Ascending aorta (tissue), 2 donors: Measurements from ENCODE around the gene NFKB1. TPM values are rescaled to one million over a fixed set of nuclear protein-coding genes. Genes with fewer than 3 reads are reported as not detected.

Experiments used
- DNase-seq, 2 donors: peaks; one replicate each; pipeline ENCODE4 v3.0.0-alpha.2; 2019; ENCODE audit warnings: low spot score in 2 of 2
- H3K27ac ChIP-seq, 2 donors: fragments of 200-600 bp; sonication (generic); one replicate each; pipeline ENCODE4 v1.5.1; 2016 to 2017; ENCODE audit warnings: mild to moderate bottlenecking in 1 of 2
- H3K27me3 ChIP-seq: fragments of 200-600 bp; sonication (generic); one replicate; pipeline ENCODE4 v1.5.1; 2017
- H3K36me3 ChIP-seq, 2 donors: fragments of 200-600 bp; sonication (generic); one replicate each; pipeline ENCODE4 v1.5.1; 2016
- H3K4me1 ChIP-seq, 2 donors: fragments of 200-600 bp; sonication (generic); one replicate each; pipeline ENCODE4 v1.5.1; 2016 to 2017; ENCODE audit warnings: mild to moderate bottlenecking in 1 of 2
- H3K4me3 ChIP-seq, 2 donors: fragments of 200-600 bp; sonication (generic); one replicate each; pipeline ENCODE4 v1.5.1; 2016 to 2017; ENCODE audit warnings: mild to moderate bottlenecking in 1 of 2
- H3K9me3 ChIP-seq, 2 donors: fragments of 200-600 bp; sonication (generic); one replicate each; pipeline ENCODE4 v1.5.1; 2016
- intact Hi-C: fragments of 100-400 bp; cut with DNase I; formaldehyde crosslinking; loops from one replicate; pipeline ENCODE4 v1.15.1; 2023
- total RNA-seq: library from RNA; depleted of rRNA; stranded (reverse); fragments of >200 nt; gene quantifications from one replicate; pipeline ENCODE4 v1.1.0, GENCODE V29; 2016
- TF ChIP-seq, protein P1 (sequence below), 3 experiments: fragments of 200-600 bp in 2 of 3; fragments of 450-650 bp in 1 of 3; sonication (generic) in 2 of 3; IDR thresholded peaks; one replicate each; pipeline ENCODE4 v1.5.1; 2016 to 2019; ENCODE audit warnings: antibody characterized with exemption in 3 of 3, mild to moderate bottlenecking in 1 of 3, moderate library complexity in 1 of 3

Gene NFKB1
- total RNA-seq, 1 donor from 2014 or later: 34.5 TPM

GRCh38 chr4:102536768-102537167 lies 35.6 kb downstream of the NFKB1 start:
- H3K9me3 ChIP-seq: no peaks in the 10 kb centered on the region

DNA sequence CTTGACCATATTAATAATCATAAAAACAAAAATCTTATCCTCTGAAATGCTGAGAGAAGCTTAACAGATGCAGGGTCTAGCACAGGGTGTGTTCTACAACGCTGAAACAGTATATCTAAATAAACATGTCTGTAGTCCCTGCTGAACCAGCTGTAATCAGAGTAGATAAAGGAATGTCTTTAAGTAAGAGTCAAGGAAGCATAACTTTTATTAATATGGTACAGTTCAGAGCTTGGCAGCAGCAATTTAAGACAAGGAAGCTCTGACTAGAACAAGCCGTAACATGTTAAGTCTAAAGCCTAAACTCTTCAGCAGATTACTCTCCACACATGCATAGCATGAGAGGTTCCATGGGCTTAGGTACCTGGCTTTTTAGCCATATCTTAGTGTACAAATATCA lies 36.1 kb downstream of the NFKB1 start:
- TF ChIP-seq, protein P1, sequence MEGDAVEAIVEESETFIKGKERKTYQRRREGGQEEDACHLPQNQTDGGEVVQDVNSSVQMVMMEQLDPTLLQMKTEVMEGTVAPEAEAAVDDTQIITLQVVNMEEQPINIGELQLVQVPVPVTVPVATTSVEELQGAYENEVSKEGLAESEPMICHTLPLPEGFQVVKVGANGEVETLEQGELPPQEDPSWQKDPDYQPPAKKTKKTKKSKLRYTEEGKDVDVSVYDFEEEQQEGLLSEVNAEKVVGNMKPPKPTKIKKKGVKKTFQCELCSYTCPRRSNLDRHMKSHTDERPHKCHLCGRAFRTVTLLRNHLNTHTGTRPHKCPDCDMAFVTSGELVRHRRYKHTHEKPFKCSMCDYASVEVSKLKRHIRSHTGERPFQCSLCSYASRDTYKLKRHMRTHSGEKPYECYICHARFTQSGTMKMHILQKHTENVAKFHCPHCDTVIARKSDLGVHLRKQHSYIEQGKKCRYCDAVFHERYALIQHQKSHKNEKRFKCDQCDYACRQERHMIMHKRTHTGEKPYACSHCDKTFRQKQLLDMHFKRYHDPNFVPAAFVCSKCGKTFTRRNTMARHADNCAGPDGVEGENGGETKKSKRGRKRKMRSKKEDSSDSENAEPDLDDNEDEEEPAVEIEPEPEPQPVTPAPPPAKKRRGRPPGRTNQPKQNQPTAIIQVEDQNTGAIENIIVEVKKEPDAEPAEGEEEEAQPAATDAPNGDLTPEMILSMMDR (IDR thresholded peaks at IDR 0.05): no peak
- intact Hi-C loops: no loop called here
- no peaks in the 10 kb centered on the region for H3K27me3 ChIP-seq
- no peak overlapping the region for H3K4me3 ChIP-seq
- no peaks in the 10 kb centered on the region for H3K4me1 ChIP-seq
- H3K36me3 ChIP-seq: peaks cover 11 to 22% of the 10 kb centered on the region in 2 donors
- no peak for DNase-seq
- H3K27ac ChIP-seq: no peak overlapping the region
- H3K9me3 ChIP-seq: no peaks in the 10 kb centered on the region

More at GRCh38 chr4:102536768-102537167, 35.6 kb downstream of the NFKB1 start:
- DNase-seq: no peak
- H3K36me3 ChIP-seq: peaks cover 12 to 22% of the 10 kb centered on the region in 2 donors
- TF ChIP-seq, protein P1 (IDR thresholded peaks at IDR 0.05): no peak
- H3K27ac ChIP-seq: no peak overlapping the region
- no peaks in the 10 kb centered on the region for H3K4me1 ChIP-seq
- H3K4me3 ChIP-seq: no peak overlapping the region
- H3K27me3 ChIP-seq: no peaks in the 10 kb centered on the region
- intact Hi-C loops: no loop called here

DNA sequence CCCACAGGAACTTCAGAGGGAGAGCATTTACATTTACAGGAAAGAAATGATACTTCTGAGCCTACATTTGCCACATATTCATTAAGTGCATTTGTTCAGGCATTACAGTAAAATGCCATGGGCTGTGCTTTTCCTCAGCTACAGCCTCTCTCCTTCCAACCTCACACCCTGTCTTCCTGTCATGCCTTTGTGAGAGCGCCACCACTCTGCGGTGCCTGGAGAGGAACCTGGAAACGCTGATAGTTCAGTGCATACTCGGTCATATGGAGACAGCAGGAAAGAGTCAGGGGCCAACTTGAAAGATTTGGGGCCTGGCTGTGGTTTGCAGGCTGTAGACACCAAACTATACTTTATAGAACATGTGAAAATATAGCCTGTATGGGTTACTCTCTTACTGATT lies 40.5 kb downstream of the NFKB1 start:
- Histone ChIP-seq H3K4me1 (no peaks in the 10 kb centered on the region), H3K4me3 (no peak overlapping the region), H3K27ac (no peak overlapping the region), H3K9me3 (no peaks in the 10 kb centered on the region), H3K36me3 (peaks cover 3 to 22% of the 10 kb centered on the region in 2 donors), H3K27me3 (no peaks in the 10 kb centered on the region)
- DNase-seq: no peak
- TF ChIP-seq, protein P1 (IDR thresholded peaks at IDR 0.05): no peak
- intact Hi-C loops: no loop called here

DNA sequence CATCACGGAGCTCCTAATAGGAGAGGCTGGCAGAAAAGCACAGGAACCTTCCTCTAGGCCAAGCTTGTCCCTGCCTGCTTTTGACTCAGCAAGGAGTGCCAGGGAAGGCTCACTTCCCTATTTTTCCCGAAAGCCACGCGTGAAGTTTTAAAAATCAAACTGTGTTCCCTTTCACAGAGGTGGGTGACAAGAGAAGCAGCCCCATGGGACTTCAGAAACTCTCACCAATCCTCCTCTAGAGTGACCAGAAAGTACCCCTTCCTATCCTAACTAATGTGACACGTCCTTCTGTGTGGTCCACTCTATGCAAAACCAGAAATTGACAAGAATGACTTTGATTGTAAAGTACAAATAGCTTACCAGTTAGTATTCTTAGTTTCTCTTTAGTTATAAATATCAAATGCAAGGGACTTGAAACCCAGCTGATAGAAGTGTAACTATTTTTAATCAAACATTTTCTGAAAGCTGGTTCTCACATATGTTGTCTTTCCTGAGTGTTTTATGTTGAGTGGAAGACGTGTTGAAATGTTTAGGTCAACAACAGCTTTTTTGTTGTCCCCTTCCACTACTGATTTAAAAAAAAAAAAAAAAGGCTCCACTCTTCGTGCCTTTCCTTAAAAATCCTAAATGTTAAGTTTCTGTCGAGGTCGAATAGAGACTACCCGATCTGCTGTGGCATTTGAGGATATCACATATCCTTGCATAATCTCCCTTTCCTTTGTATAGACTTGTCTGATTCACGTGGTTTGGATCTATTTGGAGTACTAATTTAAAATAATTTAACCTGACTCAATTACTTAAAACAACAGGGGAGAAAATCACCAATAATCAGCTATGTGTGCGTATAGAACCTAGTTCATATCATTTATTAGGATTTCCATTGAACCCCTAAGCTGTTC lies 42.1 kb downstream of the NFKB1 start:
- Histone ChIP-seq H3K4me1 (no peaks in the 10 kb centered on the region), H3K36me3 (peaks cover 0 to 19% of the 10 kb centered on the region in 2 donors), H3K27me3 (no peaks in the 10 kb centered on the region), H3K4me3 (no peak overlapping the region), H3K27ac (no peak overlapping the region), H3K9me3 (no peaks in the 10 kb centered on the region)
- no peak for DNase-seq
- TF ChIP-seq, protein P1 (IDR thresholded peaks at IDR 0.05): no peak
- intact Hi-C loops: no loop called here

DNA sequence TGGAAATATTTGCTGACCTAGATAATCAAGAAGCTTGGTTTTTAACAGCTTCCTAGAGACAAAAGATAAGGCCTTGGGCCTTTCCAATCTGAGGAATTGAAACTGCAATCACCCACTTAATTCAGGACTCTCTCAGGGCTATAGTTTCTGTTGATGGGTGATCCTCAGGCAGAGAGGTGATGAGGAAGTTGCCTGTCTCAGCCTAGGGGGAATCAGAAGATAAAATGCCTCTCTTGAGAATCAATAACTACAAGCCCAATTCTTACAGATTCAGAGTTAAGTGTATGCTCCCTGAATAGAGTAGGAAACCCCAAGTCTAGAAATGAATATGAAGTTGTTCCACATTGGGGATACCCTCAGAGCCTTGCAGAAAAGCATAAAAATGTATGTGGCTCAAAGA lies 45.5 kb downstream of the NFKB1 start:
- no peaks in the 10 kb centered on the region for H3K4me1 ChIP-seq
- intact Hi-C loops: no loop called here
- H3K36me3 ChIP-seq: peaks cover 0 to 5% of the 10 kb centered on the region in 2 donors
- no peak overlapping the region for H3K4me3 ChIP-seq
- no peaks in the 10 kb centered on the region for H3K9me3 ChIP-seq
- H3K27ac ChIP-seq: no peak overlapping the region
- DNase-seq: no peak
- TF ChIP-seq, protein P1 (IDR thresholded peaks at IDR 0.05): no peak
- no peaks in the 10 kb centered on the region for H3K27me3 ChIP-seq
